Measurements from ENCODE around the gene TMED6.

DNA sequence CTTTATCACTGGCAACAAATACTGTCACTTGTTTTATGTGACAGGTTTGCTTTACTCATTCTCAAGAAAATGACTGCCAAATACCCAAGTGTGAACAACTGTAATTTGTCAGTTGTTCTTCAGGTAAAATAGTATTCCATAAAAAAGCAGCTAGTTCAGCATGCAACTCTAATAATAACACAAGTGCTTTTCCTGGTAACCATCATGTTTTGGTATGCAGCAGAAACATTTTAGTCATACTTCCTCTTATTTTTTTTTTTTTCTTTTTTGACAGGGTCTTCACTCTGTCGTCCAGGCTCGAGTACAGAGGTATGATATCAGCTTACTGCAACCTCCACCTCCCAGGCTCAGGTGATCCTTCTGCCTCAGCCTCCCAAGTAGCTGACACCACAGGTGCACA lies 29.6 kb upstream of the TMED6 start:
- TF ChIP-seq CTCF (IDR thresholded peaks at IDR 0.05) = no peak
- no peak for TF ChIP-seq POLR2A (IDR thresholded peaks at IDR 0.05)

Data from vagina (tissue), 2 donors.